Measurements from ENCODE around the gene FAM170A.

Gene FAM170A, protein sequence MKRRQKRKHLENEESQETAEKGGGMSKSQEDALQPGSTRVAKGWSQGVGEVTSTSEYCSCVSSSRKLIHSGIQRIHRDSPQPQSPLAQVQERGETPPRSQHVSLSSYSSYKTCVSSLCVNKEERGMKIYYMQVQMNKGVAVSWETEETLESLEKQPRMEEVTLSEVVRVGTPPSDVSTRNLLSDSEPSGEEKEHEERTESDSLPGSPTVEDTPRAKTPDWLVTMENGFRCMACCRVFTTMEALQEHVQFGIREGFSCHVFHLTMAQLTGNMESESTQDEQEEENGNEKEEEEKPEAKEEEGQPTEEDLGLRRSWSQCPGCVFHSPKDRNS

GRCh38 chr5:119629339-119629738, at the start of gene FAM170A:
Gene FAM170A (plus strand): TSS chr5:119629558. CDS start chr5:119629769, 211 bp downstream.
- no peak within 1 kb of the TSS for H3K4me3 ChIP-seq (ENCODE audit: low read depth, low read length)
- TF ChIP-seq, protein P1, sequence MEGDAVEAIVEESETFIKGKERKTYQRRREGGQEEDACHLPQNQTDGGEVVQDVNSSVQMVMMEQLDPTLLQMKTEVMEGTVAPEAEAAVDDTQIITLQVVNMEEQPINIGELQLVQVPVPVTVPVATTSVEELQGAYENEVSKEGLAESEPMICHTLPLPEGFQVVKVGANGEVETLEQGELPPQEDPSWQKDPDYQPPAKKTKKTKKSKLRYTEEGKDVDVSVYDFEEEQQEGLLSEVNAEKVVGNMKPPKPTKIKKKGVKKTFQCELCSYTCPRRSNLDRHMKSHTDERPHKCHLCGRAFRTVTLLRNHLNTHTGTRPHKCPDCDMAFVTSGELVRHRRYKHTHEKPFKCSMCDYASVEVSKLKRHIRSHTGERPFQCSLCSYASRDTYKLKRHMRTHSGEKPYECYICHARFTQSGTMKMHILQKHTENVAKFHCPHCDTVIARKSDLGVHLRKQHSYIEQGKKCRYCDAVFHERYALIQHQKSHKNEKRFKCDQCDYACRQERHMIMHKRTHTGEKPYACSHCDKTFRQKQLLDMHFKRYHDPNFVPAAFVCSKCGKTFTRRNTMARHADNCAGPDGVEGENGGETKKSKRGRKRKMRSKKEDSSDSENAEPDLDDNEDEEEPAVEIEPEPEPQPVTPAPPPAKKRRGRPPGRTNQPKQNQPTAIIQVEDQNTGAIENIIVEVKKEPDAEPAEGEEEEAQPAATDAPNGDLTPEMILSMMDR (IDR thresholded peaks at IDR 0.05; ENCODE audit: control insufficient read depth, extremely low read depth, insufficient read depth), result no peak
- DNase-seq (ENCODE audit: low read depth), result no peak

DNA sequence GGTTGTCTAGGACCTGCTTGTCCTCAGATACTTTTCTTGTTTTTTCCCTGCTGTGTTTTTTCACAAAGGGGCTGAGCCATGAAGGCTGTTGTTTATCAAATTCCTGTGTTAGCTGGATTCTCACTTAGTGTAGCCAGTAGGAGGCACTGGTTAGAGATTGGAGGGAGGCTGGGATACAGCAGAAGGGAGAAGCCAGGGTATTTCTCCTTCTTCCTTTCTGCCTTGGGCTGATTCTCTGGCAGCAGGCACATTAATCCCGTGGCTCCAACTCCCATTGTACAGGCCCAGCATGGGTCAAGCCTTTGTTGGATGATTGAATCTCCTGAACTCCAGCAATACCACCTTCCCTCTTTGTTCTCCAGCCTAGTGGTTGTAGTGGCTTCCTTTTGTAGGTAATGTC, 46.4 kb upstream of the FAM170A start:
- TF ChIP-seq, protein P1 (IDR thresholded peaks at IDR 0.05; ENCODE audit: control insufficient read depth, extremely low read depth, insufficient read depth), result no peak
- no peak for DNase-seq (ENCODE audit: low read depth)
- H3K4me3 ChIP-seq (ENCODE audit: low read depth, low read length), result no peak overlapping the region

DNA sequence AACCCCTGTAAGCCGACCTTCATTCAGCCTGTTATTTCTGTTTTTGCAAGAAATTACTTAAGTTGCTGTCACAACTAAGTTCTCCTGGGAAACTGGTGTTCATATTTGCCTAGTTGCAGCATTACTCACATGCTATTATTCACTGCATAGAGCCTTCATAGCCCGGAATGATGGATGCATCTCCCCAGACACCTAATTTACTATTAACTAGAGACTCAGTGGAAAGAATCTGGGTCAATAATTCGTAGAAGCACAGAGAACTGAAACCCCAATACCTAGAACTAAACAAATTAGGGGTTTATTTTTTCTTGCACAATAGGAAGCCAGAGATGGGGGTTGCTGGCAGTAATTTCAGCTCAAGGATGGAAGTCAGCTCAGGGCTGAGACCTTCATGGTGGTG, 45.7 kb upstream of the FAM170A start:
- TF ChIP-seq, protein P1 (IDR thresholded peaks at IDR 0.05; ENCODE audit: control insufficient read depth, extremely low read depth, insufficient read depth), result no peak
- H3K4me3 ChIP-seq (ENCODE audit: low read depth, low read length), result no peak overlapping the region
- no peak for DNase-seq (ENCODE audit: low read depth)

- DNase-seq (ENCODE audit: low read depth), result no peak
- TF ChIP-seq, protein P1 (IDR thresholded peaks at IDR 0.05; ENCODE audit: control insufficient read depth, extremely low read depth, insufficient read depth), result no peak
- no peak overlapping the region for H3K4me3 ChIP-seq (ENCODE audit: low read depth, low read length)
Measured at GRCh38 chr5:119596046-119596445, 33.3 kb upstream of the FAM170A start.

GRCh38 chr5:119597728-119598298, 31.5 kb upstream of the FAM170A start:
- no peak overlapping the region for H3K4me3 ChIP-seq (ENCODE audit: low read depth, low read length)
- no peak for DNase-seq (ENCODE audit: low read depth)
- TF ChIP-seq, protein P1 (IDR thresholded peaks at IDR 0.05; ENCODE audit: control insufficient read depth, extremely low read depth, insufficient read depth), result no peak

- TF ChIP-seq, protein P1 (IDR thresholded peaks at IDR 0.05; ENCODE audit: control insufficient read depth, extremely low read depth, insufficient read depth), result no peak
- no peak overlapping the region for H3K4me3 ChIP-seq (ENCODE audit: low read depth, low read length)
- DNase-seq (ENCODE audit: low read depth), result peak; percentile 69
Measured at GRCh38 chr5:119613937-119614336, 15.4 kb upstream of the FAM170A start.
